HG02623 (cell line): ENCODE results near the gene WDR91.

Experiments
- ATAC-seq: cut with Tn5 transposase; IDR thresholded peaks from one replicate; pipeline ENCODE4 v1.9.1; 2021; ENCODE audit warnings: moderate library complexity; ENCODE audit not compliant: unreplicated experiment

Gene WDR91

DNA sequence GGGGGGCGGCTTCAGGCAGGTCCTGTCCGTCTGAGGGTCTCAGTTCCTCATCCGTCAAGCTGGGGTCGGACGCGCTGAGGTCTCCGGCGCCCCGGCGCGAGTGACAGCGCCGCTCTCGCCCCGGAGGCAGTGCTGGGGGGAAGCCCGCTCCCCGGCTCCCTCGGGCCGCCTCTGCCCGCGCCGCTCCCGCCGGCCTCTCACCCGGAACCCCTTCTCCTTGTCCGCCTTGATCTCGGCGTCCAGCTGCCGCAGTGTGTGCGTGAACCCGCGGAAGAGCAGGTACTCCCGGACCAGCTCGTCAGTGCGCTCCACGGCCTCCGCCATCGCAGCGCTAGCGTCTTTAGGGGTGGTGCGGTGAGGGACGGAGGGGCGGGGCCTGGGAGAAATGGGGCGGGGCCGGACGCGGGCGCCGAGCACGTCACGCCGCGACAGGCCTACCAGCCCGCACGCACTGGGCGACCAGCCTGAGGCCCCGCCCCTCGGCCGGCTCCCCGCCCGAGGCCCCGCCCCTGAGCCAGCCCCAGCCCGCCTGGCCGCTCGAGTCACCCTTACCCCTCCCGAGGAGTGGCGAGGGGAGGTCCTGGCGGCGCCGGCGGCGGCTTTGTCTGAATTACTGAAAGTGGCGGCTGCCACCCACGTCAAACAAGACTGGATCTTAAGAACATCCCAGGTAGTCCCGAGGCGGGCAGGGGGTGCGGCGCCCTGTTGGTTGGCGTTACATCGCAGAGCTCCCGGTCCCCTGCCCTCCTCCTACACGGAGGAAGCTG is at the start of gene WDR91:
Gene WDR91 (minus strand): TSS at position 348 of the 767 bp plus-strand sequence. CDS start 24 bp downstream, at position 324.
- peak; percentile 84 for ATAC-seq

DNA sequence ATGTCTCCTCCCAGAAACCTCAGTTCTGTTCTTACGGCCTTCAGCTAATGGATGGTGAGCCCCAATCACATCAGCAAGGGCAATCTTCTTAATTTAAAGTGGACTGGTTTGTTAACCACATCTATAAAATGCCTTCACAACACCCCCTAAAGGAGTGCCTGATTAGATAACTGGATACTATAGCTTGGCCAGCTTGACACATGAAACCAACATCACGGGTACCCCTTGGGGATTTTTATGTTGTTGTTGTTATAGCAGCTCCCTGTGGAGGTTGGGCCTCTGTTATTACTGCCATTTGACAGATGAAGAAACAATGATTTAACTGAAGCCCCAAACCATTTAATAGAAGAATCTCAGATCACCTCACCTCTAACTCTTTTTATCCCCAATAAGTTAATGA is 49.1 kb upstream of the WDR91 start:
- ATAC-seq: no peak

DNA sequence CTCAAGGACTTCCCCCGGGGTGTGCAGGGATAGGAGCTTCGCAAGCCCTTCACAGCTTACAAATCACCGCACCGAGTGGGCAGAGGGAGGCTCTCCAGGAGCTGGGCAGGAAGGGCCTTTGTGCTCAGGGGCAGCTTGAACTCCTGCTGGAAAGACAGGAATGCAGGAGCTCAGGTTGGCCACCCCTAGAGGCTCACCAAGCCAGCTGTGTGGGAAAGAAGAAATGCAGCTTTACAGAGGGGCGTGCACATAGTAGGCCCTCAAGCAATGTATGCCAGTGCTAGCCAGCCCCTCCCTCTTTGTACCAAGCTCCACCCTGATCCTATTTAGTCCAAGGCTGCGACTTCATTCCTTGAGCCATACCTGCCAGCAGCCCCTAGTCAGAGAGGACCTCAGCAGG is 48.4 kb upstream of the WDR91 start:
- ATAC-seq: no peak

DNA sequence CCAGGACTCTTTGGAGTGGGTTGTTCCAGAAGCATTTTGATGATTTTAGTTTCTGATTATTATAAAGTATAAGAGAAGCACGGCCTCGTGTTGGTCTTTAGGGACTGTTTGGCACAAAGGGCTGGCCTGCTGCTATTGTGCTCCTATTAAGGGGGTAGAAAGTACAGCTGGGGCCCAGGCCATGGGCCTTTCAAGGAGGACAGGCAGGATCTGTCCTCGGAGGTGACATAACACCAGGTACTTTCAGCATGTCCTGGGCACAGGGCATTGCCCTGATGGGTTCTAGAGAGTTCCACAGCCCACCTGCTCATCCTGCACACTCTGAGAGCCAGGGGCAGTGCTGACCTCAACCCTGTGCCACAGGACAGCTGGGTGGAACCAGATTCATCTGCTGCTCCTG is 47.3 kb upstream of the WDR91 start:
- ATAC-seq: no peak

DNA sequence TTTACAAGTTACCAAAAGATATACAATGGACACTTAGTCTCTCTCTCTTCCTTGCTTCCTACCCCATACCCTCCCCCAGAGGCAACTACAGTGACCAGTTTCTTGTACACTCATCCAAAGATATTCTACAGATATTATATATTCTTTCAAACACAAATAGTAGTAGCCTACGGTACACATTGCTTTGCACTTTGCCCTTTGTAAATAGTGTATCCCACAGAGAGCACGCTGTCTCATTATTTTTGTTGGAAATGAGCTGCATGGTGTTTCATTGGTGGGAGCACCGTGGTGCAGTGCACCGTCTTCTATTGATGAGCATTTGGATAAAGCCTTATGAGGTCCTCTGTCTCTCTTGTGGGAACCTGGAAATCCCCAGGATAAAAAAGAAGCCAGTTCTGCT is 46.5 kb upstream of the WDR91 start:
- ATAC-seq: no peak

DNA sequence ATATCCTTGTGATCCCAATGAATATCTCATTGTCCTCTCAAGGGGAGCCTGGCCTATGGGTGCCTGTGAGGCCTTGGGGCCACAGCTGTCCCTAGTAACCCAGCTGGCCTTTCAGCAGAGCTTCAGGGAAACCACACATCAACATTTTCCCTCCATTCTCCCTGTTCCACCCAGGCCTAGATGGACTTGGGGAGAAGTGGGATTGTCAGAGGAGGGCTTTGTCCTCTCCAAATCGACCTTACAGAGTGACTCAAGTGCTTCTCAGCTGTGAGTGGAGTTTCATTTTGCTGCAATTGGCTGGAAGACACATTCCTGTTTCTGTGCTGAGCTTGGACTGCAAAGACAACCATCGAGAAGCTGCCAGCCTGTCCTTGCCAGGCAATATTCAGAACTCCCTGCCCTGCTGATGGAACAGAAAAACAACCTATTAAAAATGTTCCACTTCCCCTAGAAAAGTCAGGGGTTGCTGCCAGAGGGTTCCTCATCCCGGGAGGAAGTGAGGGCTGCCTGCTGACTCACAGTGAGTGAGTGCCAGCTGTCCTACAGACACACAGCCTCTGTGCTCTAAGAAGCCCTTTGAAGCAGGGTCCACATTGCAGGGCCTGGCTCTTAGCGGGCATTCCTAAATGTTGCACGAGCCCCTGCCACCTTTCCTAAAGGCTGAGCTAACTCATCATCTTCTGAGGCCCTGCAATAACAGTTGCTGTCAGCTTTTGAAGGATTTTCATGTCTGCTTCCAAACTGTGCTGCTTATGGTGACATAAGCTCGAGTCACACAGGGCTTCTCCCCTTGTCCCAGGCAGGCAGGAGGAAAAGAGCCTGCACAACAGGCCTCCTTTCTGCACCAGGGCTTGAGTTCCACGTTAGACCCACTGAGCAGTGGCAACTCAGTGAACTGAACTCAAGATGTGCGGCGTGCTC is 42.8 kb upstream of the WDR91 start:
- ATAC-seq: no peak

DNA sequence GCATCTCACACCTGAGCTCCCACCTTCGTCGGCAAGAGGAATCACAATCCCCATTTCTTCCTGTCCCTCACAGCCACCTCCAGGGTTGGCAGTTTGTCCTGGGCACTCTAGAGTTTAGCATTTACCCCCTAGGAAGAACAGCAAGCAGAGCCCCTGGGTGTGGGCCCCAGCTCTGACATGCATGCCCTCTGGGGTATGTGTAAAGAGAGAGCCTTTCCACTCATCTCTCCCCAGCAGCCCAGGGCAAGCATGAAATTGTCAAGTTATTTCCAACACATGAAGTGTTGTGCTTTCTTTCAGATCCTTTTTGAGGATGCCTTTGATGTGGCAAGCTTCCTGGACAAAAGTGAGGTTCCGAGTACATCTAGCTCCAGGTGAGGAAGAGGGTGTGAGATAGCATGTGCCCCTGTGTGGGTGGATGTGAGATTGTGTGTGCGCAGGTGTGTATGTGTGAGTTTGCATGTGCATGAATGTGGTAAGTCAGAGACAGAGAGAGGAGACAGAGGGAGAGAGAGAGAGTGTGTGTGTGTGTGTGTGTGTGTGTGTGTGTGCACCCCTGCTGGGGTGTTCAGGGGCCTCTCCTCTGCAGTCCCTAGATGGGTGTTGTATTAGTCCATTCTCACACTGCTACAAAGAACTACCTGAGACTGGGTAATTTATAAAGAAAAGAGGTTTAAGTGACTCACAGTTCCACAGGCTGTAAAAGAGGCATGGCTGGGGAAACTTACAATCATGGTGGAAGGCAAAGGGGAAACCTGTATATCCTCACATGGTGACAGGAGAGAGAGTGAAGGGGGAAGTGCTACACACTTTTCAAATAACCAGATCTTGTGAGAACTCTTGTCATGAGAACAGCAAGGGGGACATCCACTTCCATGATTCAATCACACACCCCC is 40.4 kb upstream of the WDR91 start:
- ATAC-seq: no peak

DNA sequence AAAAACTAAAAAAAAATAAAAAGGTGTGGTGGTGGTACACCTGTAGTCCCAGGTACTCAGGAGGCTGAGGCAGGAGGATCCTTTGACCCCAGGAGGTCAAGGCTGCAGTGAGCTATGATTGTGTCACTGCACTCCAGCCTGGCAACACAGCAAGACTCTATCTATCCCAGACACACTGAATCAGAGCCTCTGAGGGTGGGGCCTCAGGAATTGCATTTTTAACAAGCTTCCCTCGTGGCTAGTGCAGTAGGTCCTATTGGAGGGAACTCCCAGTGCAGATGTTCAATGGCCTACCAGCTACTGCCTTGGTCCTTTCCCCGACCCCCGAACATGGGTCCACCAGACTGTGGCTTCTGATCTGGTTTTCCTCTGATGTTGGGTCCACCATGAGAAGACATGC is 37.2 kb upstream of the WDR91 start:
- no peak for ATAC-seq

DNA sequence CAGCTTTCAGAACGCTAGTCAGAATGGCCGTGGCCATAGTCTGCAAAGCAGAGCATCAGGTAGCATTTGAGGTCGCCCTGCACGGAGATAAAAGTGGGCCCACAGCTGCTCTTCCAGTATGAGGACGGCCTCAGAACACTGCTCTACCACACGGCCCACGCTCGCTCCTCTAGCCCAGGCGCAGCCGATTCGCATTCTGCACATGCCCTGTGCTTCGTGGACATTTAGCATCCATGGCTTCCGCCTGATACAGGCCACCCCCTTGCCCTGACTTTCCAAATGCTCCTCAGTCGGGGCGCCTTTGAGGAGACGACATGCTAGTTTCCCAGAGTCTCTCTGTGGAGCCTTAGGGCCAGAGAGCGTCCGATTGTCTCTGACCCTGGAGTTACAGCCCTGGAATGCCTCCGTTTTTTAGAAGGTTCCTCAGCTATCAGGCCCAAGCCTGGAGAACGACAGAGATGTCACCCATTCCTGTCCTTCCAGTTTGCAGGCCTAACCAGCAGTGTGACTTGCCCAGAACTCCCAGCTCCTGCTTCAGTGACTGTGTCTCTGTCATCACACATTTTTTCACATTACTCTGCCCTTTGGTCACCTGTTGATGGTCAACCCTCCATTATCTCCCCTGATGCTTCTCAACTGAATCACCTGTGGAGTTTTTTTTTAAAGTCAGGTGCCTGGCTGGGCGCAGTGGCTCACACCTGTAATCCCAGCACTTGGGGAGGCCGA is 36.6 kb upstream of the WDR91 start:
- ATAC-seq: no peak

DNA sequence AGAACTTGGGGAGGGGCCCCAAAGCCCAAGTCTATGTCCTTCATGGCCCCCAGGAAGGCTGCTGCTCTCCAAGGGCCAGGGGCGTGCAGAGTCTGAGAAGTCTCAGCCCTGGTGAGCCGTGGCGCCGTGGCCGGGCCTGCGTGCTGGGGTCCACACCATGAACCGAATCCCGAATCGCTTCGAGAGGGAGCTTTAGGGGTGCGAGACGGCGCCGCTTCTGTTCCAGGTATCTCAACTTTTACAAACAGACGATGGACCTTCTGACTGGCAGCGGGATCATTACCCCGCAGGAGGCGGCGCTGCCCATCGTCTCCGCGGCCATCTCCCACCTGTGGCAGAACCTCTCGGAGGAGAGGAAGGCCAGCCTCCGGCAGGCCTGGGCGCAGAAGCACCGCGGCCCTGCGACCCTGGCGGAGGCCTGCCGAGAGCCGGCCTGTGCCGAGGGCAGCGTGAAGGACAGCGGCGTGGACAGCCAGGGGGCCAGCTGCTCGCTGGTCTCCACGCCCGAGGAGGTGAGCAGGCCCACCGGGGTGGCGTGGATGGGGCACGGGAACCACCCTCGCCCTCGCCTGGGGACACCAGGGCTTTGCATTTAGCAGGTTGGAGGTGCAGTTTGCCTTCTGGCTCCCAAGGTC is 35.0 kb upstream of the WDR91 start:
- no peak for ATAC-seq

DNA sequence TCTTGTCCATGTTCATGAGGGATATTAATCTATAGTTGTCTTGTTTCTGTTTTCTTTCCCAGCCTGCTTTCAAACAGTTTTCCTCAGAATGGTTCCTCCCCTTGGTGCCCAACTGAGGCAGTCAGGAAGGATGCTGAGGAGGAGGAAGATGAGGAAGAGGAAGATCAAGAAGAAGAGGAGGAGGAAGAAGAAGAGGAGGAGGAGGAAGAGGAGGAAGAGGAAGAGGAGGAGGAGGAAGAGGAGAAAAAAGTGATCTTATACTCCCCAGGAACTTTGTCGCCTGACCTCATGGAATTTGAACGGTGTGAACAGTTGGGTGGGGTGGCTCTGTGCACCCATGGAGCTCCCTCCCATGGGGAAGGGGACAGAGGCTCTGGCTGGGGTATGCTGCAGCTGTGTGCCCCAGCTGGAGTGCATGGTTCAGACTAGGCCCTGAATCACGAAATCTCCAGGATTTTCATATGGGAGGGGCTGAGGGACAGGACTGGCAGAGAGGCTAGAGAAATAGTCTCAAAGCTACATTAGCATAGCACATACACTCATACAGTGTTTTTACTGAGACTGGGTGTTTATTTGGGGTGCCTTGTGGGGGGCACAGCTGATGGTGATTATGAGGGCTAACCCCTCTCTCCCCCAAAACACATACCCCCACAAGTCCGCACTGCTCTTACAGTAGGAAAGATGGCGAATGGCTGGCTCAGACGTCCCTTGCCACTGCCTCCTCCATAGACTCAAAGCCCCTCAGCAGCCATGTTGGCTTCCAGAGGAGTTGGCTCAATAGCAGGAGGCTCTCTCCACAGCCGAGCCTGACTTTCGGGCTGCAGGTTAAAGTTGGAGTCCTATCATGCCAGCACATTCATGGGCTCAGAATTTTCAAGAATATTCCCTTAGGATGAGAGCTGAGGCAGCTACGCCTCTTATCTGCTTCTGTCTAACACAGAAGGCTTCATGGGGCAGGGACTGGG is 34.2 kb upstream of the WDR91 start:
- no peak for ATAC-seq

DNA sequence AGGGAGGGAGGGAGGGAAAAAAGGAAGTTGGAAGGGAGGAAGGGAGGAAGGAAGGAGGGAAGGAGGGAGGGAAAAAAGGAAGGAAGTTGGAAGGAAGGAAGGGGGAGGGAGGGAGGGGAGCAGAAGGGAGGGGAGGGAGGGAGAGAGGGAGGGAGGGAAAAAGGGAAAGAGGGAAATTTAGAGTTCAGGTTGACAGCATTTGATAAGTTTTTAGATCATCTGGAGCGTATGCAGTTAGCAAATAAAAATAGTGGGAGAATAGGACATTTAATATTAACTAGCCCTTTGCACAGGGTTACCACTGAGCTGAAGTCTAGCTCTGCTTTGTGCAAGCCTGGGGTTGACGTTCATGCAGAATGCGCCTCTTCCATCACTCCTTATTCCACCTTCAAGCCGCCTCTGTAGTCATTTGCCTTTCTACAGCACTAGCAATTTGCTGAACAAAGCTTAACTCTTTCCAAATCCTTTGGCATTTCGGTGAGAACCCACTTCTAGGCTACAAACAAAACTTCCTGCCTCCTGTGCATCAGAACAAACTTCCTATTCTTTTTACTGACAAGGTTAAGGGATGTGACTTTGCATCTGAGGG is 30.9 kb upstream of the WDR91 start:
- ATAC-seq: no peak

DNA sequence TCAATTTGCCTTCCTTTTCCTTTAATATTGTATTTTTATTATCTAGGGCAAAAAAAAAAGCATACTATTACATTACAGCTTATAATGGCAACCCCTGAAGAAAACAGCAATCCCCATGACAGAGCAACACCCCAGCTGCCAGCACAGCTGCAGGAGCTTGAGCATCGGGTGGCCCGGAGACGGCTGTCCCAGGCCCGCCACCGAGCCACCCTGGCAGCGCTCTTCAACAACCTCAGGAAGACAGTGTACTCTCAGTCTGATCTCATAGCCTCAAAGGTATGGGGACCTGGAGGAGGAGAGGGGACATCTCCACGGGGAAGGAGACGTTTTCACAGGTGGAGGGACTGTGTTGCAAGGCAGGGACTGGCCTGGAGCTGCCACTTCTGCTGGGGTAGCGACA is 29.1 kb upstream of the WDR91 start:
- ATAC-seq: no peak

DNA sequence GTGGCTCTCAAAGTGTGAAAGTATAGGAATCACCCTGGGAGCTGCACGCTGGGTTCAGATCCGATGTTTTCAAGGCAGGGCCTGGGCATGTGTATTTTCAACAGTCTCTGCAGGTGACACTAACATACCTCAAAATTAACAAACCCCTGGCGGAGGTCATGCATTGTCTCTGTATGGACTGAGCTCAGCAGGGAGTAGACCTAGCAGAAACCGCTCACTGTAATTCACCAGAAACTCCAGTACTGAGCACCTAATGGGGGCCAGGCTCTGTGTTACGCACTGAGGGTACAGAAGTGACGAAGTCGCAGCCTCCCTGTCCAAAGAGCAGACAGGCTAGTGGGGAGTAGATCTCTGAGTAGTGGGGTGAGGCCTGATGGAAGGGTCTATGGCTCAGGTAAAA is 27.9 kb upstream of the WDR91 start:
- no peak for ATAC-seq

DNA sequence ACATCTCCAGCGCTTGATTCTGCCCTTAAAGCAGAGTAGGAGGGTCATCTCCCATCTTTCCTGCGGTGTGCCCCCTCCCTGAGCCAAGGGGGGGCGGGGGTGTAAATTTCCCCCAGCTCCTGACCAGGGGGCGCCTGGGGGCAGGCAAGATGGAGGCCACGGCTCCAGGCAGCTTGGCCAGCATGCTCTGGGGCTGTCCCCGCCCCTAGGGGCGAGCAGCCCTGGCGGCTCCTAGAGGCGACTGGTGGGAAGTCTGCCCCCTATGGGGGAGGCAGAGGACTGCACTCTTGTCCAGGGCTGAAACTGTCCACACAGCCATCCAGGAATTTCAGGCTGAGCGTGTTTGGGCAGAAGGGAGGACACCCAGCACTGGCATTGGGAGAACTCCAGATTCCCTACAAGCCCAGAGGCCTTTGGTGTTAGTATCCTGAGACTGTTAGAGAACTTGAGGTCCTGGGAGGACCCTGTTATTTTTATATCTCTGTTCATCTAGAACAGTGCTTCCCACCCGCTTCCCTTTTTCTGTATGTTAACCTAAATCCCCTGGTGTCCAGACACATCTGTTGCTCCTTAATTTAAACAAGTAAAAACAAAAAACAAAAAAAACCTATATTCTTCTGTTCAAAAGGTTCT is 26.9 kb upstream of the WDR91 start:
- no peak for ATAC-seq

DNA sequence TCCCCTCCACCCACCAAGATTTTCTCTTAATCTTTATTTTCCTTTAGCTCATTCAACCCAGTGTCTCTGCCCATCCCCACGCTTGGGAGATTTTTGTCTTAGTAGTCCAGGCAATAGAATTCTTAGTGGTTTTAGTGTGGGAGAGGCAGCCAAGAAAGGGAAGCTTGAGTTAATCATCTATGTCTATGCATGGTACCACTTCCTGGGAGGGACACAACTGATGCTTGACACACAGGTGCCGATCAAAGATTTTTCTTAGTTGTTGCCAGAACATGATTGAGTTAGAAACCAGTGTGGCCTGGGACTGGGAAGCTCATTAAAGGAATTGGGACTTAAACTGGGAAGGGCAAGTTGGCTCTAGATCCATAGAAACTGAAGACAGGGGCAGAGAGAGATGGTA is 25.4 kb upstream of the WDR91 start:
- peak; percentile 74 for ATAC-seq

DNA sequence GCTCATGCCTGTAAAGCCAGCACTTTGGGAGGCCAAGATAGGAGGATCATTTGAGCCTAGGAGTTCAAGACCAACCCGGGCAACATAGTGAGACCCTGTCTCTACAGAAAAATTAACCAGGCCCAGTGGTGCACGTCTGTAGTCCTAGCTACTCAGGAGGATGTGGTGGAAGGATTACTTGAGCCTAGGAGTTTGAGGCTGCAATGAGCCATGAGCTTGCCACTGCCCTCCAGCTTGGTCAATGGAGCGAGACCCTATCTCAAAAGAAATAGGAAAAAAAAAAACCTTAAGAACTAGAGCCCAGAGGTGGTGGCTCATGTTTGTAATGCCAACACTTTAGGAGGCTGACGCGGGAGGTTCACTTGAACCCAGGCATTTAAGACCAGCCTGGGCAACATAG is 24.5 kb upstream of the WDR91 start:
- ATAC-seq: no peak

DNA sequence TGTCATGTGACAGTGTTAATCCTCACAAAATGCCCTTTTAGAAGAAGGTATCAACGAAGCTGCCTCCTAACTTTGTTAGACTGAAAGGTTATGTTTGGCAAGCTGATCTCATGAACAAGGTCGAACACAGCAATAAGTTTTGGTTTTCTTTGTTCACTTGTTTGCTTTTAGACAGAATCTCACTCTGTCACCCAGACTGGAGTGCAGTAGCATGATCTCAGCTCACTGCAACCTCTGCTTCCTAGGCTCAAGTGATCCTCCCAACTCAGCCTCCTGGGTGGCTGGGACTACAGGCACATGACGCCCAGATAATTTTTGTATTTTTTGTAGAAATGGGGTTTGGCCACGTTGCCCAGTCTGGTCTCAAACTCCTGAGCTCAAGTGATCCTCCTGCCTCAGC is 23.4 kb upstream of the WDR91 start:
- no peak for ATAC-seq
